Measurements from ENCODE around the gene DUSP28. TPM values are rescaled to one million over a fixed set of nuclear protein-coding genes. Genes with fewer than 3 reads are reported as not detected.

DUSP28 gene
- total and polyA plus RNA-seq, 2 of the 13 experiments (the other 11 are each of a cell fraction or from before 2014, with no cell fraction given) = 5.2 to 8.6 TPM

DNA sequence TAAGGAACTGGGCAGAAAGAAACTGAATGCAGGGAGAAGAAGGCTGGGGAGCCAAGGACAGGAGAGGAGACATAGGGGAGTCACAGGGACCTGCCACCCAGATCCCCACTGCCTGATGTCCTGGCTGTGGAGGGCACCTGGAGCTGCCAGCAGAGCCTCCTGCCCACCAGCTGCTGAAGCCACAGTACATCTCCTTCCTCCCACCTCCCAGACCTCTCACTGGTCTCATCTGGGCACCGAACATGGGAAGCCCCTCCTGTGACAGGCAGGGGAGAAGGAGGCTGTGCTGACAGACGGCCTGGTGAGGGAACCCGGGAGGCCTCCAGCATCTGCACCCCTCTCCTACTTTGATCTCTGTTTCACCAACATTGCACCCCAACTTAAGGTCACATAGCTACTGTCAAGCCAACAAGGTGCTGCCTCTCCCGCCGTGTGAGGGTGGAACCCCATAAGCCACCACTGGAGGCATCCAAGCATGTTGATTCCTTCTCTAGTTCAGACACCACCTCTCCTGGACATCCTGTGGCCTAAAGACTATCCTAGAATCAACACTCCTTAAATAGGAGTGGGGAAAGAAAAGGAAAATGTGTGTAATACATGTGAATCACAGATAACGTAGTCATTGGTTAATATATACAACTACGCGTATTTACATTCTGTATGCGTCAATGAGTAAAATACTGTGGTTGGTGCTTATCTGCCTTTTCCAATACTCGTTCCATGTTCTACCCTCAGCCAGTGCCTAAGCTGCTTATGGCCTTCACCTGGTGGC is 4.6 kb downstream of the DUSP28 start (continued):
- TF ChIP-seq FIP1L1 (IDR thresholded peaks at IDR 0.05; ENCODE audit: borderline replicate concordance, insufficient read depth, low read depth, low read length) = no peak
- TF ChIP-seq, protein P1, sequence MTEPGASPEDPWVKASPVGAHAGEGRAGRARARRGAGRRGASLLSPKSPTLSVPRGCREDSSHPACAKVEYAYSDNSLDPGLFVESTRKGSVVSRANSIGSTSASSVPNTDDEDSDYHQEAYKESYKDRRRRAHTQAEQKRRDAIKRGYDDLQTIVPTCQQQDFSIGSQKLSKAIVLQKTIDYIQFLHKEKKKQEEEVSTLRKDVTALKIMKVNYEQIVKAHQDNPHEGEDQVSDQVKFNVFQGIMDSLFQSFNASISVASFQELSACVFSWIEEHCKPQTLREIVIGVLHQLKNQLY (CRISPR knock-in tag; IDR thresholded peaks at IDR 0.05) = no peak
- TF ChIP-seq, protein P2, sequence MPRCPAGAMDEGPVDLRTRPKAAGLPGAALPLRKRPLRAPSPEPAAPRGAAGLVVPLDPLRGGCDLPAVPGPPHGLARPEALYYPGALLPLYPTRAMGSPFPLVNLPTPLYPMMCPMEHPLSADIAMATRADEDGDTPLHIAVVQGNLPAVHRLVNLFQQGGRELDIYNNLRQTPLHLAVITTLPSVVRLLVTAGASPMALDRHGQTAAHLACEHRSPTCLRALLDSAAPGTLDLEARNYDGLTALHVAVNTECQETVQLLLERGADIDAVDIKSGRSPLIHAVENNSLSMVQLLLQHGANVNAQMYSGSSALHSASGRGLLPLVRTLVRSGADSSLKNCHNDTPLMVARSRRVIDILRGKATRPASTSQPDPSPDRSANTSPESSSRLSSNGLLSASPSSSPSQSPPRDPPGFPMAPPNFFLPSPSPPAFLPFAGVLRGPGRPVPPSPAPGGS (CRISPR knock-in tag; IDR thresholded peaks at IDR 0.05) = no peak
- TF ChIP-seq ZNF644 (CRISPR knock-in tag; IDR thresholded peaks at IDR 0.05; ENCODE audit: low read depth) = no peak
- TF ChIP-seq, protein P3, sequence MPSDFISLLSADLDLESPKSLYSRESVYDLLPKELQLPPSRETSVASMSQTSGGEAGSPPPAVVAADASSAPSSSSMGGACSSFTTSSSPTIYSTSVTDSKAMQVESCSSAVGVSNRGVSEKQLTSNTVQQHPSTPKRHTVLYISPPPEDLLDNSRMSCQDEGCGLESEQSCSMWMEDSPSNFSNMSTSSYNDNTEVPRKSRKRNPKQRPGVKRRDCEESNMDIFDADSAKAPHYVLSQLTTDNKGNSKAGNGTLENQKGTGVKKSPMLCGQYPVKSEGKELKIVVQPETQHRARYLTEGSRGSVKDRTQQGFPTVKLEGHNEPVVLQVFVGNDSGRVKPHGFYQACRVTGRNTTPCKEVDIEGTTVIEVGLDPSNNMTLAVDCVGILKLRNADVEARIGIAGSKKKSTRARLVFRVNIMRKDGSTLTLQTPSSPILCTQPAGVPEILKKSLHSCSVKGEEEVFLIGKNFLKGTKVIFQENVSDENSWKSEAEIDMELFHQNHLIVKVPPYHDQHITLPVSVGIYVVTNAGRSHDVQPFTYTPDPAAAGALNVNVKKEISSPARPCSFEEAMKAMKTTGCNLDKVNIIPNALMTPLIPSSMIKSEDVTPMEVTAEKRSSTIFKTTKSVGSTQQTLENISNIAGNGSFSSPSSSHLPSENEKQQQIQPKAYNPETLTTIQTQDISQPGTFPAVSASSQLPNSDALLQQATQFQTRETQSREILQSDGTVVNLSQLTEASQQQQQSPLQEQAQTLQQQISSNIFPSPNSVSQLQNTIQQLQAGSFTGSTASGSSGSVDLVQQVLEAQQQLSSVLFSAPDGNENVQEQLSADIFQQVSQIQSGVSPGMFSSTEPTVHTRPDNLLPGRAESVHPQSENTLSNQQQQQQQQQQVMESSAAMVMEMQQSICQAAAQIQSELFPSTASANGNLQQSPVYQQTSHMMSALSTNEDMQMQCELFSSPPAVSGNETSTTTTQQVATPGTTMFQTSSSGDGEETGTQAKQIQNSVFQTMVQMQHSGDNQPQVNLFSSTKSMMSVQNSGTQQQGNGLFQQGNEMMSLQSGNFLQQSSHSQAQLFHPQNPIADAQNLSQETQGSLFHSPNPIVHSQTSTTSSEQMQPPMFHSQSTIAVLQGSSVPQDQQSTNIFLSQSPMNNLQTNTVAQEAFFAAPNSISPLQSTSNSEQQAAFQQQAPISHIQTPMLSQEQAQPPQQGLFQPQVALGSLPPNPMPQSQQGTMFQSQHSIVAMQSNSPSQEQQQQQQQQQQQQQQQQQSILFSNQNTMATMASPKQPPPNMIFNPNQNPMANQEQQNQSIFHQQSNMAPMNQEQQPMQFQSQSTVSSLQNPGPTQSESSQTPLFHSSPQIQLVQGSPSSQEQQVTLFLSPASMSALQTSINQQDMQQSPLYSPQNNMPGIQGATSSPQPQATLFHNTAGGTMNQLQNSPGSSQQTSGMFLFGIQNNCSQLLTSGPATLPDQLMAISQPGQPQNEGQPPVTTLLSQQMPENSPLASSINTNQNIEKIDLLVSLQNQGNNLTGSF (CRISPR knock-in tag; IDR thresholded peaks at IDR 0.05) = no peak
- TF ChIP-seq STAG1 (CRISPR knock-in tag; IDR thresholded peaks at IDR 0.05) = no peak
- TF ChIP-seq POLR2A (IDR thresholded peaks at IDR 0.05; ENCODE audit: insufficient read depth in 1 of 2, low read depth in 2 of 2, low read length in 2 of 2) = peak in 1 of 2 experiments; percentile 8; a peak in 1 of 4 replicates
- no peak for TF ChIP-seq MIXL1 (CRISPR knock-in tag; IDR thresholded peaks at IDR 0.05)
- no peak for TF ChIP-seq SP4 (CRISPR knock-in tag; IDR thresholded peaks at IDR 0.05)
- TF ChIP-seq, protein P4, sequence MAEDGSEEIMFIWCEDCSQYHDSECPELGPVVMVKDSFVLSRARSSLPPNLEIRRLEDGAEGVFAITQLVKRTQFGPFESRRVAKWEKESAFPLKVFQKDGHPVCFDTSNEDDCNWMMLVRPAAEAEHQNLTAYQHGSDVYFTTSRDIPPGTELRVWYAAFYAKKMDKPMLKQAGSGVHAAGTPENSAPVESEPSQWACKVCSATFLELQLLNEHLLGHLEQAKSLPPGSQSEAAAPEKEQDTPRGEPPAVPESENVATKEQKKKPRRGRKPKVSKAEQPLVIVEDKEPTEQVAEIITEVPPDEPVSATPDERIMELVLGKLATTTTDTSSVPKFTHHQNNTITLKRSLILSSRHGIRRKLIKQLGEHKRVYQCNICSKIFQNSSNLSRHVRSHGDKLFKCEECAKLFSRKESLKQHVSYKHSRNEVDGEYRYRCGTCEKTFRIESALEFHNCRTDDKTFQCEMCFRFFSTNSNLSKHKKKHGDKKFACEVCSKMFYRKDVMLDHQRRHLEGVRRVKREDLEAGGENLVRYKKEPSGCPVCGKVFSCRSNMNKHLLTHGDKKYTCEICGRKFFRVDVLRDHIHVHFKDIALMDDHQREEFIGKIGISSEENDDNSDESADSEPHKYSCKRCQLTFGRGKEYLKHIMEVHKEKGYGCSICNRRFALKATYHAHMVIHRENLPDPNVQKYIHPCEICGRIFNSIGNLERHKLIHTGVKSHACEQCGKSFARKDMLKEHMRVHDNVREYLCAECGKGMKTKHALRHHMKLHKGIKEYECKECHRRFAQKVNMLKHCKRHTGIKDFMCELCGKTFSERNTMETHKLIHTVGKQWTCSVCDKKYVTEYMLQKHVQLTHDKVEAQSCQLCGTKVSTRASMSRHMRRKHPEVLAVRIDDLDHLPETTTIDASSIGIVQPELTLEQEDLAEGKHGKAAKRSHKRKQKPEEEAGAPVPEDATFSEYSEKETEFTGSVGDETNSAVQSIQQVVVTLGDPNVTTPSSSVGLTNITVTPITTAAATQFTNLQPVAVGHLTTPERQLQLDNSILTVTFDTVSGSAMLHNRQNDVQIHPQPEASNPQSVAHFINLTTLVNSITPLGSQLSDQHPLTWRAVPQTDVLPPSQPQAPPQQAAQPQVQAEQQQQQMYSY (CRISPR knock-in tag; IDR thresholded peaks at IDR 0.05) = no peak
- no peak for TF ChIP-seq ARNT (IDR thresholded peaks at IDR 0.05)
- no peak for TF ChIP-seq PCBP1 (IDR thresholded peaks at IDR 0.05; ENCODE audit: borderline replicate concordance, low read depth, low read length)
- no peak for TF ChIP-seq PLRG1 (conservative IDR thresholded peaks at IDR 0.05)
- TF ChIP-seq ZNF292 (CRISPR knock-in tag; IDR thresholded peaks at IDR 0.05; ENCODE audit: borderline replicate concordance, low read depth) = no peak
- no peak for TF ChIP-seq YEATS4 (CRISPR knock-in tag; IDR thresholded peaks at IDR 0.05; ENCODE audit: borderline replicate concordance)
- TF ChIP-seq ZNF337 (CRISPR knock-in tag; IDR thresholded peaks at IDR 0.05; ENCODE audit: borderline replicate concordance, low read depth) = no peak
- no peak for TF ChIP-seq ZSCAN21 (CRISPR knock-in tag; IDR thresholded peaks at IDR 0.05; ENCODE audit: borderline replicate concordance)
- no peak for TF ChIP-seq ZNF253 (CRISPR knock-in tag; IDR thresholded peaks at IDR 0.05; ENCODE audit: borderline replicate concordance)
- no peak for TF ChIP-seq THYN1 (CRISPR knock-in tag; IDR thresholded peaks at IDR 0.05; ENCODE audit: borderline replicate concordance, low read depth)
- TF ChIP-seq ZNF749 (CRISPR knock-in tag; IDR thresholded peaks at IDR 0.05; ENCODE audit: borderline replicate concordance) = no peak
